HEK293 (cell line): Measurements from ENCODE around the gene MCTP1.

Experiments
- CTCF ChIA-PET: fragments of 350-600 bp; formaldehyde crosslinking; extraction: SDS; loops from one replicate; lab custom pipeline; 2021; ENCODE audit warnings: antibody characterized with exemption; lab: Yijun Ruan, JAX
- POLR2A ChIA-PET: fragments of 300-600 bp; formaldehyde crosslinking; extraction: SDS; loops from one replicate; lab custom pipeline; 2020; ENCODE audit warnings: antibody characterized with exemption, inconsistent platforms; lab: Yijun Ruan, JAX
- H3K27ac ChIP-seq: fragments of 200-500 bp; sonication (Bioruptor generic); 2 replicates; pipeline ENCODE4 v1.5.1; 2014; ENCODE audit warnings: low read depth, low read length, control low read depth, inconsistent platforms; ENCODE audit errors: extremely low read depth
- H3K36me3 ChIP-seq, 2 experiments: fragments of 200-500 bp in 1 of 2; sonication (Bioruptor generic) in 1 of 2; 1 replicate in 1 of 2; 2 replicates in 1 of 2; pipeline ENCODE4 v1.5.1; 2014 to 2017; ENCODE audit warnings: inconsistent platforms in 2 of 2, low read length in 2 of 2; ENCODE audit not compliant: control insufficient read depth in 2 of 2, insufficient read depth in 1 of 2
- H3K4me1 ChIP-seq: fragments of 200-500 bp; sonication (Bioruptor generic); 2 replicates; pipeline ENCODE4 v1.5.1; 2014; ENCODE audit warnings: mild to moderate bottlenecking, low read length, inconsistent platforms; ENCODE audit not compliant: control insufficient read depth, insufficient read depth
- H3K4me3 ChIP-seq: 2 replicates; pipeline ENCODE4 v1.5.1; 2011; ENCODE audit warnings: low read depth, mild to moderate bottlenecking, control low read depth, low read length, moderate library complexity
- H3K9me3 ChIP-seq: fragments of 200-500 bp; sonication (Bioruptor generic); 2 replicates; pipeline ENCODE4 v1.5.1; 2014; ENCODE audit warnings: low read depth, low read length, inconsistent platforms; ENCODE audit not compliant: control insufficient read depth, insufficient read depth
- GFI1B ChIP-seq: fragments of 450-650 bp; formaldehyde crosslinking; IDR thresholded peaks from 2 replicates; pipeline ENCODE4 v1.5.1; 2016; ENCODE audit warnings: missing biosample characterization, missing genetic modification characterization
- GLIS2 ChIP-seq: fragments of 450-650 bp; formaldehyde crosslinking; IDR thresholded peaks from 2 replicates; pipeline ENCODE4 v1.5.1; 2016; ENCODE audit warnings: missing biosample characterization, missing genetic modification characterization
- KLF8 ChIP-seq: fragments of 450-650 bp; formaldehyde crosslinking; IDR thresholded peaks from 2 replicates; pipeline ENCODE4 v1.5.1; 2016; ENCODE audit warnings: missing biosample characterization, missing genetic modification characterization
- MZF1 ChIP-seq: fragments of 450-650 bp; formaldehyde crosslinking; IDR thresholded peaks from 2 replicates; pipeline ENCODE4 v1.5.1; 2017; ENCODE audit warnings: missing biosample characterization, missing genetic modification characterization, borderline replicate concordance
- SP2 ChIP-seq: fragments of 450-650 bp; formaldehyde crosslinking; IDR thresholded peaks from 2 replicates; pipeline ENCODE4 v1.5.1; 2016; ENCODE audit warnings: missing biosample characterization, missing genetic modification characterization
- SP3 ChIP-seq: fragments of 450-650 bp; formaldehyde crosslinking; IDR thresholded peaks from 2 replicates; pipeline ENCODE4 v1.5.1; 2016; ENCODE audit warnings: missing biosample characterization, missing genetic modification characterization
- TCF7L2 ChIP-seq: IDR thresholded peaks from 2 replicates; pipeline ENCODE4 v1.6.1; 2011; ENCODE audit warnings: low read depth, mild to moderate bottlenecking, inconsistent platforms, low read length, moderate library complexity, borderline replicate concordance
- ZBTB17 ChIP-seq: fragments of 450-650 bp; formaldehyde crosslinking; IDR thresholded peaks from 2 replicates; pipeline ENCODE4 v1.5.1; 2016; ENCODE audit warnings: missing biosample characterization, missing genetic modification characterization
- ZBTB21 ChIP-seq: fragments of 450-650 bp; formaldehyde crosslinking; IDR thresholded peaks from 2 replicates; pipeline ENCODE4 v1.5.1; 2017; ENCODE audit warnings: missing biosample characterization, missing genetic modification characterization
- ZBTB48 ChIP-seq: fragments of 450-650 bp; formaldehyde crosslinking; IDR thresholded peaks from 2 replicates; pipeline ENCODE4 v1.5.1; 2016; ENCODE audit warnings: missing biosample characterization, missing genetic modification characterization
- ZNF146 ChIP-seq: fragments of 450-650 bp; formaldehyde crosslinking; IDR thresholded peaks from 2 replicates; pipeline ENCODE4 v1.5.1; 2016; ENCODE audit warnings: missing biosample characterization, missing genetic modification characterization
- ZNF366 ChIP-seq: fragments of 450-650 bp; formaldehyde crosslinking; conservative IDR thresholded peaks from 2 replicates; pipeline ENCODE4 v1.5.1; 2016; ENCODE audit warnings: missing biosample characterization, missing genetic modification characterization
- ZNF423 ChIP-seq: fragments of 450-650 bp; formaldehyde crosslinking; IDR thresholded peaks from 2 replicates; pipeline ENCODE4 v1.5.1; 2016; ENCODE audit warnings: missing biosample characterization, missing genetic modification characterization
- ZNF521 ChIP-seq: fragments of 450-650 bp; formaldehyde crosslinking; IDR thresholded peaks from 2 replicates; pipeline ENCODE4 v1.5.1; 2017; ENCODE audit warnings: missing biosample characterization, mild to moderate bottlenecking, missing genetic modification characterization
- ZNF530 ChIP-seq: fragments of 450-650 bp; formaldehyde crosslinking; IDR thresholded peaks from 2 replicates; pipeline ENCODE4 v1.5.1; 2016; ENCODE audit warnings: low read depth, missing biosample characterization, missing genetic modification characterization
- ZNF626 ChIP-seq: fragments of 450-650 bp; sonication (Bioruptor Pico); formaldehyde crosslinking; IDR thresholded peaks from 2 replicates; pipeline ENCODE4 v1.5.1; 2018; ENCODE audit warnings: missing biosample characterization, missing genetic modification characterization, inconsistent platforms
- ZNF664 ChIP-seq: fragments of 450-650 bp; formaldehyde crosslinking; IDR thresholded peaks from 2 replicates; pipeline ENCODE4 v1.5.1; 2016; ENCODE audit warnings: missing biosample characterization, missing genetic modification characterization
- ZNF677 ChIP-seq: fragments of 450-650 bp; IDR thresholded peaks from 2 replicates; pipeline ENCODE4 v1.5.0; 2018; ENCODE audit warnings: missing biosample characterization, mild to moderate bottlenecking, missing genetic modification characterization, moderate library complexity
- ZNF768 ChIP-seq: fragments of 450-650 bp; formaldehyde crosslinking; IDR thresholded peaks from 2 replicates; pipeline ENCODE4 v1.5.1; 2018; ENCODE audit warnings: missing biosample characterization, mild to moderate bottlenecking, missing genetic modification characterization
- ZNF791 ChIP-seq: fragments of 450-650 bp; formaldehyde crosslinking; IDR thresholded peaks from 2 replicates; pipeline ENCODE4 v1.5.1; 2016; ENCODE audit warnings: missing biosample characterization, missing genetic modification characterization
- ZNF843 ChIP-seq: fragments of 450-650 bp; formaldehyde crosslinking; IDR thresholded peaks from 2 replicates; pipeline ENCODE4 v1.5.1; 2016; ENCODE audit warnings: missing biosample characterization, missing genetic modification characterization
- ZSCAN30 ChIP-seq: fragments of 450-650 bp; IDR thresholded peaks from 2 replicates; pipeline ENCODE4 v1.5.1; 2018; ENCODE audit warnings: missing biosample characterization, mild to moderate bottlenecking, missing genetic modification characterization, moderate library complexity
- ZSCAN5A ChIP-seq: fragments of 450-650 bp; formaldehyde crosslinking; IDR thresholded peaks from 2 replicates; pipeline ENCODE4 v1.5.1; 2016; ENCODE audit warnings: missing biosample characterization, missing genetic modification characterization
- TF ChIP-seq, protein P1 (sequence below): fragments of 450-650 bp; formaldehyde crosslinking; IDR thresholded peaks from 2 replicates; pipeline ENCODE4 v1.5.1; 2016; ENCODE audit warnings: missing biosample characterization, missing genetic modification characterization
- TF ChIP-seq, protein P2 (sequence below): fragments of 450-650 bp; formaldehyde crosslinking; IDR thresholded peaks from 2 replicates; pipeline ENCODE4 v1.5.1; 2016; ENCODE audit warnings: missing biosample characterization, missing genetic modification characterization
- TF ChIP-seq, protein P3 (sequence below): fragments of 450-650 bp; formaldehyde crosslinking; IDR thresholded peaks from 2 replicates; pipeline ENCODE4 v1.5.1; 2016; ENCODE audit warnings: missing biosample characterization, missing genetic modification characterization

The MCTP1 gene

GRCh38 chr5:95285409-95285755, 488 bp upstream of the MCTP1 start:
- ChIA-PET CTCF (interaction anchor here (0.6 to 1.2 kb wide), 6 partner anchors 12 to 358 kb away, joined by 3 to 6 read pairs (median 4); no protein-coding TSS in a partner anchor), POLR2A (no interaction called here)
- Histone ChIP-seq H3K36me3 (no peaks in the 10 kb centered on the region), H3K9me3 (no peaks in the 10 kb centered on the region), H3K27ac (peak overlapping the region; percentile 83; the same call in 1 of the 2 replicates), H3K4me3 (peak overlapping the region; percentile 74), H3K4me1 (no peaks in the 10 kb centered on the region)
- TF ChIP-seq ZNF626 (tag by site-specific recombination) (no peak), ZBTB17 (tag by site-specific recombination) (peak; percentile 94), TCF7L2 (peak; percentile 68; the same call in 1 of the 2 replicates), ZNF423 (no peak), ZNF366 (peak; percentile 65)

DNA sequence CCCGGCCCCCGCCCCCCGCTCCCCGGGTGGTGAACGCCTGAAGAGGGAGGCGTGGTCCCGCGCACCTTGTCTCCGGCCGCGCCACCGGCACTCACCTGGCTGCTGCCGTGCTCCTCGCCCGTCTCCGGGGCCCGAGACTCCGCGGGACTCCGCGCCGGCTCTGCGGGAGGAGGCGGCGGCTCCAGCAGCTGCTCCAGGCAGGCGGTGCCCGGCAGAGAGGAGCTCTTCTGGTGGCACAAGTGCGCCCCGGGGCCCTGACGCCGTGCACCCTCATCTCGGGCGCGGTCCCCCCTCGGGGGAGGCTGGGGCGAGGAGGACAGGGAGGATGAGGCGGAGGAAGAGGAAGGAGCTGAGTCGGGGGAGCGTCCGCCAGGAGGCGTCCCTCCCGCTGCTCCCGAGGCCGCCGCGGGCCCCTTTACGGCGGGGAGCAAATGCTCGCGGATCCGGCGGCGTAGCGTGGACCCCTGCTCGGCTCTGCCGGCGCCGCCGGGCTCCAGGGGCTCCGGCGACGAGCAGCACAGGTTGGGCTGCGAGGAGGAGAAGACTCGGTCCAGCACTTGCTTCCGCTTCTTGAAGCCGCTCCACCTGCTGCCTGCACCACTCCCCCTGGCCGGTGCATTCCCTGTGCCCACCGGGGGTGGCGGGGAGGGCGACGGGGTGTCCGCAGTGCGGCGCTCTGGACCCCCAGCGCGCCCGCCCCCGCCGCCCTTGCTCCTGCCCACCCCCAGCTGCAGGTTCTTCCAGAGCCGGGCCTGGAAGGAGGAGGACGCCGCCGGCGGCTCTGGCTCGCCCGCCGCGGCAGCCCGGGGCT, 928 bp downstream of the MCTP1 start:
- POLR2A ChIA-PET = interaction anchor here (1.1 kb wide), 1 partner anchor 106 kb away, joined by 4 read pairs; no protein-coding TSS in a partner anchor
- CTCF ChIA-PET = interaction anchor here (0.6 to 1.7 kb wide), 5 partner anchors 21 to 186 kb away, joined by 3 to 4 read pairs (median 3); no protein-coding TSS in a partner anchor
- TF ChIP-seq SP2 (tag by site-specific recombination) = peak; percentile 10
- TF ChIP-seq, protein P1, sequence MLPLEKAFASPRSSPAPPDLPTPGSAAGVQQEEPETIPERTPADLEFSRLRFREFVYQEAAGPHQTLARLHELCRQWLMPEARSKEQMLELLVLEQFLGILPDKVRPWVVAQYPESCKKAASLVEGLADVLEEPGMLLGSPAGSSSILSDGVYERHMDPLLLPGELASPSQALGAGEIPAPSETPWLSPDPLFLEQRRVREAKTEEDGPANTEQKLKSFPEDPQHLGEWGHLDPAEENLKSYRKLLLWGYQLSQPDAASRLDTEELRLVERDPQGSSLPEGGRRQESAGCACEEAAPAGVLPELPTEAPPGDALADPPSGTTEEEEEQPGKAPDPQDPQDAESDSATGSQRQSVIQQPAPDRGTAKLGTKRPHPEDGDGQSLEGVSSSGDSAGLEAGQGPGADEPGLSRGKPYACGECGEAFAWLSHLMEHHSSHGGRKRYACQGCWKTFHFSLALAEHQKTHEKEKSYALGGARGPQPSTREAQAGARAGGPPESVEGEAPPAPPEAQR = no peak
- TF ChIP-seq ZNF791 (tag by site-specific recombination) = 0 out of 2 replicates have a peak, but pooled peaks have one; percentile 1
- peak; percentile 53; the same call in 1 of the 2 replicates for TF ChIP-seq ZNF366
- TF ChIP-seq GFI1B = no peak
- no peak for TF ChIP-seq ZNF768 (tag by site-specific recombination)
- TF ChIP-seq, protein P2, sequence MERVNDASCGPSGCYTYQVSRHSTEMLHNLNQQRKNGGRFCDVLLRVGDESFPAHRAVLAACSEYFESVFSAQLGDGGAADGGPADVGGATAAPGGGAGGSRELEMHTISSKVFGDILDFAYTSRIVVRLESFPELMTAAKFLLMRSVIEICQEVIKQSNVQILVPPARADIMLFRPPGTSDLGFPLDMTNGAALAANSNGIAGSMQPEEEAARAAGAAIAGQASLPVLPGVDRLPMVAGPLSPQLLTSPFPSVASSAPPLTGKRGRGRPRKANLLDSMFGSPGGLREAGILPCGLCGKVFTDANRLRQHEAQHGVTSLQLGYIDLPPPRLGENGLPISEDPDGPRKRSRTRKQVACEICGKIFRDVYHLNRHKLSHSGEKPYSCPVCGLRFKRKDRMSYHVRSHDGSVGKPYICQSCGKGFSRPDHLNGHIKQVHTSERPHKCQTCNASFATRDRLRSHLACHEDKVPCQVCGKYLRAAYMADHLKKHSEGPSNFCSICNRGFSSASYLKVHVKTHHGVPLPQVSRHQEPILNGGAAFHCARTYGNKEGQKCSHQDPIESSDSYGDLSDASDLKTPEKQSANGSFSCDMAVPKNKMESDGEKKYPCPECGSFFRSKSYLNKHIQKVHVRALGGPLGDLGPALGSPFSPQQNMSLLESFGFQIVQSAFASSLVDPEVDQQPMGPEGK (tag by site-specific recombination) = peak; percentile 78; the same call in 1 of the 2 replicates
- TF ChIP-seq ZNF664 = no peak
- TF ChIP-seq, protein P3, sequence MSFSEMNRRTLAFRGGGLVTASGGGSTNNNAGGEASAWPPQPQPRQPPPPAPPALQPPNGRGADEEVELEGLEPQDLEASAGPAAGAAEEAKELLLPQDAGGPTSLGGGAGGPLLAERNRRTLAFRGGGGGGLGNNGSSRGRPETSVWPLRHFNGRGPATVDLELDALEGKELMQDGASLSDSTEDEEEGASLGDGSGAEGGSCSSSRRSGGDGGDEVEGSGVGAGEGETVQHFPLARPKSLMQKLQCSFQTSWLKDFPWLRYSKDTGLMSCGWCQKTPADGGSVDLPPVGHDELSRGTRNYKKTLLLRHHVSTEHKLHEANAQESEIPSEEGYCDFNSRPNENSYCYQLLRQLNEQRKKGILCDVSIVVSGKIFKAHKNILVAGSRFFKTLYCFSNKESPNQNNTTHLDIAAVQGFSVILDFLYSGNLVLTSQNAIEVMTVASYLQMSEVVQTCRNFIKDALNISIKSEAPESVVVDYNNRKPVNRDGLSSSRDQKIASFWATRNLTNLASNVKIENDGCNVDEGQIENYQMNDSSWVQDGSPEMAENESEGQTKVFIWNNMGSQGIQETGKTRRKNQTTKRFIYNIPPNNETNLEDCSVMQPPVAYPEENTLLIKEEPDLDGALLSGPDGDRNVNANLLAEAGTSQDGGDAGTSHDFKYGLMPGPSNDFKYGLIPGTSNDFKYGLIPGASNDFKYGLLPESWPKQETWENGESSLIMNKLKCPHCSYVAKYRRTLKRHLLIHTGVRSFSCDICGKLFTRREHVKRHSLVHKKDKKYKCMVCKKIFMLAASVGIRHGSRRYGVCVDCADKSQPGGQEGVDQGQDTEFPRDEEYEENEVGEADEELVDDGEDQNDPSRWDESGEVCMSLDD (tag by site-specific recombination) = peak; percentile 93
- TF ChIP-seq SP3 (tag by site-specific recombination) = peak; percentile 6
- TF ChIP-seq KLF8 (tag by site-specific recombination) = peak; percentile 71; the same call in 1 of the 2 replicates
- peak; percentile 68 for TF ChIP-seq MZF1 (tag by site-specific recombination)
- no peak; the same call in 1 of the 2 replicates for TF ChIP-seq ZSCAN5A (tag by site-specific recombination)
- no peak for TF ChIP-seq ZBTB21
- TF ChIP-seq ZNF677 (tag by site-specific recombination) = no peak
- peak; percentile 84 for TF ChIP-seq ZBTB48
- no peak for TF ChIP-seq ZNF146
- peak; percentile 54 for TF ChIP-seq ZNF843
- TF ChIP-seq GLIS2 (tag by site-specific recombination) = peak; percentile 91
- TF ChIP-seq ZSCAN30 (tag by site-specific recombination) = no peak; the same call in 1 of the 2 replicates
- TF ChIP-seq ZNF521 (tag by site-specific recombination) = no peak
- no peak for TF ChIP-seq ZNF530 (tag by site-specific recombination)

More for the DNA sequence above, 928 bp downstream of the MCTP1 start:
- Histone ChIP-seq H3K27ac (peak overlapping the region; percentile 83; the same call in 1 of the 2 replicates), H3K4me3 (peak overlapping the region; percentile 74), H3K4me1 (no peaks in the 10 kb centered on the region), H3K36me3 (no peaks in the 10 kb centered on the region), H3K9me3 (no peaks in the 10 kb centered on the region)
